Spleen (tissue), 7 donors: ENCODE results near the gene KCNMB4.

Experiments used
- POLR2A ChIP-seq, 3 donors: fragments of 450-650 bp; IDR thresholded peaks; one replicate each; pipeline ENCODE4 v1.5.1; 2017; ENCODE audit warnings: antibody characterized with exemption in 3 of 3, mild to moderate bottlenecking in 1 of 3
- POLR2AphosphoS5 ChIP-seq, 3 donors: sonication (generic); formaldehyde crosslinking; IDR thresholded peaks; one replicate each; pipeline ENCODE4 v1.5.1; 2017; ENCODE audit warnings: antibody characterized with exemption in 3 of 3
- TF ChIP-seq, protein P1 (sequence below), 11 experiments: fragments of 200-600 bp in 7 of 11; fragments of 450-650 bp in 4 of 11; sonication (generic) in 4 of 11; IDR thresholded peaks in 8 of 11; conservative IDR thresholded peaks in 3 of 11; 1 replicate in 7 of 11; 2 replicates in 4 of 11; pipeline versions ENCODE4 v1.4.0 to v1.8.0; 2016 to 2021; ENCODE audit warnings: antibody characterized with exemption in 11 of 11, inconsistent platforms in 4 of 11, mild to moderate bottlenecking in 1 of 11
- donor health status: DM: no; HTN: no; CAD: no; lungs with moderate emphysema.
- donor health status: DM: no; HTN: no; CAD: no.
- donor health status: DM: no; HTN: no; CAD: no.

DNA sequence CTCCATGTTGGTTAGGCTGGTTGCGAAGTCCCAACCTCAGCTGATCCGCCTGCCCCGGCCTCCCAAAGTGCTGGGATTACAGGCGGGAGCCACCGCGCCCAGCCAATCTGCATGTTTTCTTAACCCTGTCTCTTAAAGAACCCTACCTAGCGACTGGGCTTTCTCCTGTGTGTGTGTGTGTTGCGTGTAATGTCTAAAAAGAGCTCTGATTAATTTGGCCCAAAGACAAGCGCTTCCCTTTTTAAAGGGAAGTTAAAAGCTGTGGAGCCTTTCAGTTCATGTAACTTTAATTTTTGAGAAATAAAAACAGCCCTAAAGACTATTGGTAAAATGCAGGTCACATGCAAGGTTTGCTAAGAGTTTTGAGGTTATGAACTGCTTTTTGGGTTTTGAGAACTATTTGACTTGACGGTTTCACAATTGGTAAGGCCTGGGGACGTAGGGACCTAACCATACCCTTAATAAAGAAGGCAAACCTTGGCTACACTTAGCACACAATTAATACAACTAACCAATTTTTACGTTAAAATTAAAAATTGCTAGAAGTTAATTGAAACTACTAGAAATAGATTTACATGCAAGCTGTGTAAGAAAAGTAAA lies 103.2 kb downstream of the KCNMB4 start:
- TF ChIP-seq, protein P1, sequence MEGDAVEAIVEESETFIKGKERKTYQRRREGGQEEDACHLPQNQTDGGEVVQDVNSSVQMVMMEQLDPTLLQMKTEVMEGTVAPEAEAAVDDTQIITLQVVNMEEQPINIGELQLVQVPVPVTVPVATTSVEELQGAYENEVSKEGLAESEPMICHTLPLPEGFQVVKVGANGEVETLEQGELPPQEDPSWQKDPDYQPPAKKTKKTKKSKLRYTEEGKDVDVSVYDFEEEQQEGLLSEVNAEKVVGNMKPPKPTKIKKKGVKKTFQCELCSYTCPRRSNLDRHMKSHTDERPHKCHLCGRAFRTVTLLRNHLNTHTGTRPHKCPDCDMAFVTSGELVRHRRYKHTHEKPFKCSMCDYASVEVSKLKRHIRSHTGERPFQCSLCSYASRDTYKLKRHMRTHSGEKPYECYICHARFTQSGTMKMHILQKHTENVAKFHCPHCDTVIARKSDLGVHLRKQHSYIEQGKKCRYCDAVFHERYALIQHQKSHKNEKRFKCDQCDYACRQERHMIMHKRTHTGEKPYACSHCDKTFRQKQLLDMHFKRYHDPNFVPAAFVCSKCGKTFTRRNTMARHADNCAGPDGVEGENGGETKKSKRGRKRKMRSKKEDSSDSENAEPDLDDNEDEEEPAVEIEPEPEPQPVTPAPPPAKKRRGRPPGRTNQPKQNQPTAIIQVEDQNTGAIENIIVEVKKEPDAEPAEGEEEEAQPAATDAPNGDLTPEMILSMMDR (IDR thresholded peaks at IDR 0.05 in 8 of 11, conservative IDR thresholded peaks at IDR 0.05 in 3 of 11) = no peak
- TF ChIP-seq POLR2A (IDR thresholded peaks at IDR 0.05) (no peak), POLR2AphosphoS5 (IDR thresholded peaks at IDR 0.05) (no peak)
